COLO829 (cell line): ENCODE results near the gene PRSS57.

Source experiments
- DNase-seq: peaks from one replicate; pipeline ENCODE4 v3.0.0; 2012; ENCODE audit warnings: low spot score

The PRSS57 gene

GRCh38 chr19:638906-639252, 56.4 kb downstream of the PRSS57 start:
- DNase-seq = no peak
